GM06990 (cell line): ENCODE data around the gene SMOC1.
"Not testable (repeated sequence)": the region's sequence is repeated elsewhere in the genome, so short reads cannot be mapped to it uniquely, and the experiment has no call there.

Experiments
- DNase-seq: peaks from one replicate; pipeline ENCODE4 v3.0.0-alpha.2; 2011; ENCODE audit not compliant: insufficient read length; ENCODE audit errors: extremely low read depth
- H3K27me3 ChIP-seq: replicated peaks from 2 replicates; pipeline ENCODE4 v1.6.0; 2011; ENCODE audit warnings: low read length; ENCODE audit not compliant: control insufficient read depth, insufficient read depth
- H3K36me3 ChIP-seq: 2 replicates; pipeline ENCODE4 v1.5.1; 2011; ENCODE audit warnings: low read length; ENCODE audit not compliant: control insufficient read depth, insufficient read depth
- H3K4me3 ChIP-seq: replicated peaks from 2 replicates; pipeline ENCODE4 v1.5.1; 2011; ENCODE audit warnings: low read depth, mild to moderate bottlenecking, control low read depth, low read length
- TF ChIP-seq, protein P1 (sequence below): IDR thresholded peaks from 2 replicates; pipeline ENCODE4 v1.5.1; 2011; ENCODE audit warnings: low read length, control low read depth, mild to moderate bottlenecking, inconsistent platforms; ENCODE audit not compliant: insufficient read depth, poor library complexity, severe bottlenecking

The SMOC1 gene

DNA sequence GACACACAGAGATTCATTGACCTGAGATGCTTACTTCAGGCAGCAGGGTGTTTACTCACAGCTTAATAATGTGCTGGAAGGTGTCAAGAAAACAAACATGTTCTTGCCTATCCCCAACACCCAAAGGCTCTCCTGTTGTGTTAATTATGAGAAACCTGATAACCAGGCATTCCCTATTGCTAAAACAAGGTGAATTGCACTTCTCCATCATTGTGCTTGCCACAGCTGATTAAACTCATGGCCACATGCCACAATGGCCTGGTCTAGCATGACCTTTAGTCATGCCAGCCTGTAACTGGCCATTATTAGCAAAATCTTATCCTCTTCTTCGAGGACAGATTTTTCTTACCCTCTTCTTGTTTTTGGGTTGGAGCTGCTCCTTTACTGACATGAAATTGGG is 21.4 kb downstream of the SMOC1 start:
- TF ChIP-seq, protein P1, sequence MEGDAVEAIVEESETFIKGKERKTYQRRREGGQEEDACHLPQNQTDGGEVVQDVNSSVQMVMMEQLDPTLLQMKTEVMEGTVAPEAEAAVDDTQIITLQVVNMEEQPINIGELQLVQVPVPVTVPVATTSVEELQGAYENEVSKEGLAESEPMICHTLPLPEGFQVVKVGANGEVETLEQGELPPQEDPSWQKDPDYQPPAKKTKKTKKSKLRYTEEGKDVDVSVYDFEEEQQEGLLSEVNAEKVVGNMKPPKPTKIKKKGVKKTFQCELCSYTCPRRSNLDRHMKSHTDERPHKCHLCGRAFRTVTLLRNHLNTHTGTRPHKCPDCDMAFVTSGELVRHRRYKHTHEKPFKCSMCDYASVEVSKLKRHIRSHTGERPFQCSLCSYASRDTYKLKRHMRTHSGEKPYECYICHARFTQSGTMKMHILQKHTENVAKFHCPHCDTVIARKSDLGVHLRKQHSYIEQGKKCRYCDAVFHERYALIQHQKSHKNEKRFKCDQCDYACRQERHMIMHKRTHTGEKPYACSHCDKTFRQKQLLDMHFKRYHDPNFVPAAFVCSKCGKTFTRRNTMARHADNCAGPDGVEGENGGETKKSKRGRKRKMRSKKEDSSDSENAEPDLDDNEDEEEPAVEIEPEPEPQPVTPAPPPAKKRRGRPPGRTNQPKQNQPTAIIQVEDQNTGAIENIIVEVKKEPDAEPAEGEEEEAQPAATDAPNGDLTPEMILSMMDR, result no peak
- Histone ChIP-seq H3K36me3 (no peaks in the 10 kb centered on the region), H3K27me3 (0 out of 2 replicates have a peak, but pooled peaks cover 1% of the 10 kb centered on the region), H3K4me3 (no peak overlapping the region)
- no peak for DNase-seq

DNA sequence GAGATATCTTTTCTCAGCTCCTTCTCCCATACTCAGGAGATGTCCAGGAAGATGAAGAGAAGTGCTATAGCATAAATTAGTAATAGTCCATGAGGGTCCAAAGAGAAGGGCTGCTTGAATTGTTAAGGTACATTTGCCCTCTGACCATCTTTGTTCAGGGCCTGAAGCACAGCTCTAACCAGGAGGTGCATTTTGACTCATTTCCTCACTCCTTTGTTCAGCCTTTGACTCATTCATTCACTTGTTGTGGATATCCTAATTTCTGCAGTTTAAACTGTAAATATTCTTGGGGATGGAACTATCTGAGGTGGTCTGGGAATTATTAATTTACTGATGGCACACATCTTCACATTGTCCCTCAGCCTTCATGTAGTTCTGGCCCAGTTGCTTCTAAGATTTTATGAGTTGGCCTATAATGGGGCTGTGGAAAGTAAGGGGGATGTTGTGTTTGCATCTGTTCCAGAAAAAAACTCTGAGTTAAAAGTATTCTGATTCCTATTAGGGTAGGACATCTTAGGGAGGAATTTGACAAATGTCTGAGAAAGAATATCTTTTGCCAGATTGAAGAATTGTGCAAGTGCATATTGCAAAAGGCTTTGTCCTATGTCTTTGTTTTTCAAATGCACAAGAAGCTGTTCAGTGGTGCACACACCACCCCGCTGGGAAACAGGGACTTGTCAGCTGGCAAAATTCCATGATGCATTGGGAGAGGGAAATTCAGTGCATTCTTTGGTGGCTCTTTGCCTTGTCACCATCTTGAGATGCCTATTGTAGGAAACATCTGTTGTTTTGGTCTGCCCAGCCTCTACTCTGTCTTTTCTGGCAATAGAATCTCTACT is 22.1 kb downstream of the SMOC1 start:
- no peak for DNase-seq
- TF ChIP-seq, protein P1, result no peak

GRCh38 chr14:69903046-69903445 is 23.8 kb downstream of the SMOC1 start:
- DNase-seq, H3K36me3 ChIP-seq, H3K4me3 ChIP-seq, H3K27me3 ChIP-seq: not testable (repeated sequence)

More for the DNA sequence above, 22.1 kb downstream of the SMOC1 start:
- H3K27me3 ChIP-seq, result peaks cover 1% of the 10 kb centered on the region; the same call in 1 of the 2 replicates
- H3K4me3 ChIP-seq, result no peak overlapping the region
- no peaks in the 10 kb centered on the region for H3K36me3 ChIP-seq

DNA sequence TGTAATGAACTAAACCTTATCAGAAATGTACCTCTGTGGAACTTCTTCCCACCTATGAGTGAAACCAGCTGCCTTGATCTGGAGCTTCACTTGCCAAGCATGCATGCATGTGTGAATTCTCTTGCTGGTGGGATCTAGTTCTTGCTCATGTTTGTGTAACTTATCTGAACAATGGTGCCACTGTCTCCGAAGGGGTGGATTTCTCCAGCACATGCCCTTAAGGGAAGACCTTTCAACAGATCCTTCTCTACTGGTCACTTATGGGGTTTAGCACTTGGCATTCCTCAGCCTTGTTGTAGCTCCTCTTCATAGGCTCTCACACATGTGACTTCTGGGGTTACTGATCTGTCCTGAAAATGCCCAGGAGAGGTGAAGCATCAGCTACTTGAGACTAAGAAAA is 25.0 kb downstream of the SMOC1 start:
- H3K27me3 ChIP-seq, result no peaks in the 10 kb centered on the region; the same call in 1 of the 2 replicates
- no peak for DNase-seq
- H3K36me3 ChIP-seq, result no peaks in the 10 kb centered on the region
- no peak overlapping the region for H3K4me3 ChIP-seq
- TF ChIP-seq, protein P1, result no peak

DNA sequence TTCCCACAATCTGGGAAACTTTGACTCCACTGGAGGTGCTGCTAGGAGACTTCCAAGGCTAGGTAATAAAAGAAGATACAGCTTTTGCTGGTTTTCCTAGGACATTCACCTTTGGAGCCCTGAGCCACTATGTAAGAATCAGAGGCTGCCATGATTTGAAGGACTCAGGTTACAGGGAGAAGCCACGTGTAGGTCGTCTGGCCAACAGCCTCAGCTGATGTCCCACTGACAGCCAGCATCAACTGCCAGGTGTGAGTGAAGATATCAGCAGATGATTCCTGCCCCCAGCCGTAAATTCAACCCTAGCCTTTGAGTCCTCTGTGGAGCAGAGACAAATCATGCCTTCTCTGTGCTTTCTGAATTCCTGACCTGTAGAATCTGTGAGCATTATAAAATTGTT is 27.0 kb downstream of the SMOC1 start:
- Histone ChIP-seq H3K4me3 (no peak overlapping the region), H3K27me3 (no peaks in the 10 kb centered on the region; the same call in 1 of the 2 replicates), H3K36me3 (no peaks in the 10 kb centered on the region)
- no peak for DNase-seq
- TF ChIP-seq, protein P1, result no peak

DNA sequence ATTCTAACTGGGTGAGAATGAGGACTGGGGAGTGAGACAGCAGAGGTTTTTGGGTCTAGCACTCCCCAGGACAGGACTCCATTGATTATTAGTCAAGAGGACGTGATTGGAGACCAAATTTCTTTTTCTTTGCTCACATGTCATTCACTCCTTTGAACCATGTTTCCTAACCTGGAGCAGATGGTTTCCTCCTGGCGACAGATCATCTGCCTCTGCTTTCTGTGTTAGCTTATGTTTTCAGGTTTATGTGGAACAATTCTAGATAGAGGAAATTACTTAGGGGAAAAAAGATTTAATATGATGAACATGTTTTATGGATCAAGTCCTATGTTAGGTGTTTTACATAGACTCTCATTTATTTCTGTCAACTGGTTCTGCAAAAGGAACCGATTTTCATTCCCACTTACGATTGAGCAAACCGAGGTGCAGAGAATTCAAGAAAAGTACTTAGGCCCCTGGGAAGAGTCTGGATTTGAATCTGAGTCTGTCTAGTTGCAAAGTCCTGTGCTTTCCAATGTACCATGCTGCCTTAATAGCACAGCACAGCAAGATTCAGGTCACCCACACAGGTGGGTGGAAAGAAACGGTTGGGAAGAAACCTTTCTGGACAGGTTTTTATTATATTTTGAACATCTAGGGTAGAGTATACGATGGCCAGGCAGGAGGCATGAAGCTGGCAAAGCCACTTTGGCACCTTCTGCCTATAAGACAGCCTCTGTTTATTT is 30.8 kb downstream of the SMOC1 start:
- TF ChIP-seq, protein P1, result no peak
- Histone ChIP-seq H3K27me3 (no peaks in the 10 kb centered on the region; the same call in 1 of the 2 replicates), H3K4me3 (no peak overlapping the region)

More for the DNA sequence above, 30.8 kb downstream of the SMOC1 start:
- H3K36me3 ChIP-seq, result no peaks in the 10 kb centered on the region
- DNase-seq, result no peak
